HCT116 (cell line): ENCODE results near the gene RPS24. TPM values are rescaled to one million over a fixed set of nuclear protein-coding genes. Genes with fewer than 3 reads are reported as not detected.

ENCODE experiments used
- ATAC-seq: fragments of 200-7000 bp; cut with Tn5 transposase; 2 replicates; pipeline ENCODE4 v1.9.1; 2020; ENCODE audit warnings: mild to moderate bottlenecking, moderate library complexity
- BruUV-seq: library from RNA; stranded (reverse); fragments of 400-500 nt; replicated peaks from 2 replicates; lab custom pipeline; 2021; lab: Mats Ljungman, UMichigan
- CTCF ChIA-PET: fragments of 300-600 bp; sonication (Branson Sonifier 250); formaldehyde crosslinking; loops from one replicate; lab custom pipeline; 2021; ENCODE audit warnings: antibody characterized with exemption; lab: Charles Lee
- POLR2A ChIA-PET: fragments of 300-600, 350-600 bp; sonication (Branson Sonifier 250); formaldehyde crosslinking; loops from one replicate; lab custom pipeline; 2021; ENCODE audit warnings: antibody characterized with exemption; lab: Charles Lee
- RAD21 ChIA-PET, 2 experiments: fragments of 300-600 bp; sonication (Branson Sonifier 250); formaldehyde crosslinking; loops; one replicate each; lab custom pipeline; 2023; ENCODE audit warnings: low total read pairs in 2 of 2; ENCODE audit not compliant: uncharacterized antibody in 2 of 2, unreplicated experiment in 2 of 2, low non-redundant PET in 1 of 2; lab: Charles Lee
- DNase-seq: peaks from one replicate; pipeline ENCODE4 v3.0.0-alpha.2; 2010; ENCODE audit warnings: low read depth, low spot score
- H2AFZ ChIP-seq: fragments of 200-600 bp; shearing (Covaris generic), sonication (generic); 2 replicates; pipeline ENCODE4 v1.6.1; 2017; ENCODE audit warnings: low read depth, mixed run types, mixed read lengths, antibody characterized with exemption, low read length; ENCODE audit not compliant: poor library complexity, severe bottlenecking
- H3K27ac ChIP-seq: 2 replicates; pipeline ENCODE4 v1.5.1; 2012; ENCODE audit warnings: low read depth, low read length
- H3K27me3 ChIP-seq: fragments of 200-600 bp; sonication (generic); 2 replicates; pipeline ENCODE4 v1.6.1; 2016; ENCODE audit warnings: mixed run types, low read length, mixed read lengths; ENCODE audit not compliant: insufficient read depth
- H3K36me3 ChIP-seq, 2 experiments: fragments of 200-500 bp in 1 of 2; fragments of 200-600 bp in 1 of 2; sonication (Bioruptor generic) in 1 of 2; sonication (generic) in 1 of 2; 2 replicates each; pipeline versions ENCODE4 v1.5.1 to v1.6.1; 2014 to 2016; ENCODE audit warnings: low read length in 2 of 2, inconsistent platforms in 1 of 2, mixed read lengths in 1 of 2, mixed run types in 1 of 2; ENCODE audit not compliant: insufficient read depth in 2 of 2, control insufficient read depth in 1 of 2
- H3K4me1 ChIP-seq, 2 experiments: fragments of 200-600 bp in 1 of 2; sonication (generic) in 1 of 2; 2 replicates each; pipeline versions ENCODE4 v1.5.1 to v1.6.1; 2012 to 2017; ENCODE audit warnings: low read length in 2 of 2, inconsistent platforms in 1 of 2, mild to moderate bottlenecking in 1 of 2, mixed read lengths in 1 of 2, mixed run types in 1 of 2, moderate library complexity in 1 of 2; ENCODE audit not compliant: insufficient read depth in 2 of 2, control insufficient read depth in 1 of 2
- H3K4me2 ChIP-seq: fragments of 200-600 bp; sonication (generic); 2 replicates; pipeline ENCODE4 v1.6.1; 2017; ENCODE audit warnings: mixed run types, low read length, mixed read lengths
- H3K4me3 ChIP-seq, 2 experiments: fragments of 200-600 bp in 1 of 2; sonication (generic) in 1 of 2; replicated peaks in 1 of 2; 2 replicates each; pipeline ENCODE4 v1.5.1; 2011 to 2016; ENCODE audit warnings: low read length in 2 of 2, control low read depth in 1 of 2, low read depth in 1 of 2, mild to moderate bottlenecking in 1 of 2, mixed read lengths in 1 of 2, mixed run types in 1 of 2
- H3K79me2 ChIP-seq: fragments of 200-600 bp; sonication (generic); 2 replicates; pipeline ENCODE4 v1.6.1; 2017; ENCODE audit warnings: mild to moderate bottlenecking, mixed run types, low read length, moderate library complexity, mixed read lengths; ENCODE audit not compliant: insufficient read depth
- H3K9ac ChIP-seq: fragments of 200-600 bp; sonication (generic); 2 replicates; pipeline ENCODE4 v1.6.1; 2016; ENCODE audit warnings: low read length, mixed read lengths
- H3K9me2 ChIP-seq: fragments of 200-600 bp; sonication (generic), shearing (Covaris generic); 2 replicates; pipeline ENCODE4 v1.6.1; 2017; ENCODE audit warnings: mixed run types, mild to moderate bottlenecking, moderate library complexity; ENCODE audit not compliant: insufficient read depth
- H3K9me3 ChIP-seq, 2 experiments: fragments of 200-500 bp in 1 of 2; fragments of 200-600 bp in 1 of 2; sonication (Bioruptor generic) in 1 of 2; sonication (generic) in 1 of 2; 2 replicates each; pipeline ENCODE4 v1.6.1; 2014 to 2017; ENCODE audit warnings: low read length in 2 of 2, mixed read lengths in 2 of 2, inconsistent platforms in 1 of 2, low read depth in 1 of 2, mild to moderate bottlenecking in 1 of 2, mixed run types in 1 of 2, moderate library complexity in 1 of 2; ENCODE audit not compliant: control insufficient read depth in 1 of 2, insufficient read depth in 1 of 2
- H4K20me1 ChIP-seq: fragments of 200-600 bp; sonication (generic), shearing (Covaris generic); 2 replicates; pipeline ENCODE4 v1.6.1; 2017; ENCODE audit warnings: mixed run types, mild to moderate bottlenecking, moderate library complexity; ENCODE audit not compliant: insufficient read depth
- CBX3 ChIP-seq: IDR thresholded peaks from 2 replicates; pipeline ENCODE4 v1.6.1; 2012; ENCODE audit warnings: low read depth
- CEBPB ChIP-seq: IDR thresholded peaks from 2 replicates; pipeline ENCODE4 v1.6.1; 2012; ENCODE audit warnings: low read depth
- JUND ChIP-seq: IDR thresholded peaks from 2 replicates; pipeline ENCODE4 v1.6.1; 2012
- MAX ChIP-seq: IDR thresholded peaks from 2 replicates; pipeline ENCODE4 v1.6.1; 2012
- POLR2AphosphoS5 ChIP-seq: IDR thresholded peaks from 2 replicates; pipeline ENCODE4 v1.6.1; 2011; ENCODE audit warnings: mild to moderate bottlenecking, low read depth, low read length, moderate library complexity
- YY1 ChIP-seq: IDR thresholded peaks from 2 replicates; pipeline ENCODE4 v1.6.1; 2011; ENCODE audit warnings: low read length, low read depth, moderate library complexity, mild to moderate bottlenecking; ENCODE audit not compliant: insufficient replicate concordance; ENCODE audit errors: extremely low read depth
- ZFX ChIP-seq: fragments of 450-650 bp; IDR thresholded peaks from 2 replicates; pipeline ENCODE4 v1.6.1; 2017
- intact Hi-C: fragments of 100-400 bp; cut with micrococcal nuclease; formaldehyde crosslinking; loops from 2 replicates; pipeline ENCODE4 v1.10.0; 2022
- total RNA-seq: library from RNA; stranded (reverse); gene quantifications from one replicate; pipeline ENCODE4 v1.2.1, GENCODE V29; 2021; ENCODE audit not compliant: unreplicated experiment

Gene RPS24
- total RNA-seq, 1 experiment from 2014 or later = 1,764 TPM

GRCh38 chr10:78082636-78083035 lies 49.0 kb downstream of the RPS24 start:
- no peak overlapping the region for H3K4me3 ChIP-seq
- no peak for DNase-seq
- intact Hi-C loops = no loop called here
- no peak overlapping the region for H3K4me2 ChIP-seq
- CTCF ChIA-PET = no interaction called here
- H3K9ac ChIP-seq = no peak overlapping the region
- H3K27ac ChIP-seq = no peak overlapping the region
- POLR2A ChIA-PET = no interaction called here
- no peak for TF ChIP-seq MAX
- no peak for TF ChIP-seq CBX3
- TF ChIP-seq ZFX = no peak
- no peak for TF ChIP-seq JUND
- TF ChIP-seq YY1 = no peak
- TF ChIP-seq CEBPB = no peak
- TF ChIP-seq POLR2AphosphoS5 = no peak
- no peaks in the 10 kb centered on the region for H3K79me2 ChIP-seq
- H4K20me1 ChIP-seq = no peaks in the 10 kb centered on the region
- H3K36me3 ChIP-seq = no peaks in the 10 kb centered on the region
- no peak for ATAC-seq
- no peaks in the 10 kb centered on the region for H3K9me3 ChIP-seq
- H3K4me1 ChIP-seq = no peaks in the 10 kb centered on the region
- H2AFZ ChIP-seq = no peak overlapping the region
- RAD21 ChIA-PET = no interaction called here
- H3K9me2 ChIP-seq = no peaks in the 10 kb centered on the region
- H3K27me3 ChIP-seq = peaks cover 16% of the 10 kb centered on the region; the same call in 1 of the 2 replicates
- BruUV-seq = no TSS peak

Other genes with a start within 250 kb of the RPS24 start
- 44.8 TPM for gene DLG5, start 107.1 kb upstream of the RPS24 start, total RNA-seq
- 26.6 TPM for gene POLR3A, start 4.3 kb upstream of the RPS24 start, total RNA-seq